NCI-H446 treated with DMSO at 0.1 percent for 48 hours (cell line): ENCODE data around the gene ABHD1.
"Not testable (repeated sequence)": the region's sequence is repeated elsewhere in the genome, so short reads cannot be mapped to it uniquely, and the experiment has no call there.

Experiments used
- DNase-seq: peaks from one replicate; lab custom pipeline; 2025; lab: John Stamatoyannopoulos, UW

Gene ABHD1

DNA sequence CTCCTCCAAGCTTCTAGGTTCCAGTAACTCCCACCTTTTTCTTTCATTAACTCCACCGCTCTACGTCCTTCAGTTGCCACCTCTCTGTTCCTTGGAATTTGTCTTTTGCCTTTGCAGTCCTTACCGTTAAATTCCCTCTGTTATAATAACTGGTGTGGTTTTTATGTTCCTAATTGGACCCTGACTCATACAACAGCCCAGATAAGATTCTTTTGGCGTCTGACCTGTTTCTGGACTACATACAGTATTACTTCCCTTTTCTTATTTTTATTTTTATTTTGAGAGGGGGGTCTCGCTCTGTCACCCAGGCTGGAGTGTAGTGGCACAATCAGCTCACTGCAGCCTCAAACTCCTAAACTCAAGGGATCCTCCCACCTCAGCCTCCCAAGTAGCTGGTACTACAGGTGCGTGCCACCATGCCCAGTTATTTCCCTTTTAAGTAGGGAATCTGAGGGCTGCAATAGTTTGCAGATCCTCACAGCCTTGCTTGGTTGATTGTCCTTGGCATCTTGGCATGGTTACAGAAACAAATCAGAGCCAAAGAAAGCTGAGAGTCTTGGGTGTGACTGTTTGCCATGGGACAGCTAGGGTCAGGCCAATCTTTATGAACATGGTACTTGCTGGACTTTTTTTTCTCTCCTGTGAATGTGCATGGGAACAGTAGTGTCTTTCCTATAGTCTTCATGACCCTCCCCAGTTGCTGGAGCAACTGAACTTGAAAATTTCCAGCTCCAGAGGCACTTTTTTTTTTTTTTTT is 47.1 kb downstream of the ABHD1 start:
- DNase-seq = no peak

- no peak for DNase-seq
Observed at GRCh38 chr2:27171351-27171848, 47.8 kb downstream of the ABHD1 start.

- DNase-seq = no peak
Observed at GRCh38 chr2:27174638-27175037, 51.0 kb downstream of the ABHD1 start.

DNA sequence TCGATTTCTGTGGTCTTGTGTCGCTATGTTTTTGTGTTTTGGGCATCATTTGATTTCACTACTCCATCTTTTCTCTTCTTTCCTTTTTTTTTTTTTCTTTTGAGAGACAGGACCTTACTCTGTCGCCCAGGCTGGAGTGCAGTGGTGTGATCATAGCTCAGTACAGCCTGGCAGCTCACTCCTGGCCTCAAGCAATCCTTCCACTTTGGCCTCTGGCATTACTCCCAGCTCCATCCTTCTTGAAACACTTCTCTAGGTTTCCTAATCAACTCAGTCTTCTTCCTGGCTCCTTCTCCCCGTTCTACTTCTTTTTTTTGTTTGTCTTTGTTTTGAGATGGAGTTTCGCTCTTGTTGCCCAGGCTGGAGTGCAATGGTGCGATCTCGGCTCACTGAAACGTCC is 51.7 kb downstream of the ABHD1 start:
- DNase-seq = no peak

- DNase-seq = not testable (repeated sequence)
Observed at GRCh38 chr2:27175781-27176180, 52.2 kb downstream of the ABHD1 start.

DNA sequence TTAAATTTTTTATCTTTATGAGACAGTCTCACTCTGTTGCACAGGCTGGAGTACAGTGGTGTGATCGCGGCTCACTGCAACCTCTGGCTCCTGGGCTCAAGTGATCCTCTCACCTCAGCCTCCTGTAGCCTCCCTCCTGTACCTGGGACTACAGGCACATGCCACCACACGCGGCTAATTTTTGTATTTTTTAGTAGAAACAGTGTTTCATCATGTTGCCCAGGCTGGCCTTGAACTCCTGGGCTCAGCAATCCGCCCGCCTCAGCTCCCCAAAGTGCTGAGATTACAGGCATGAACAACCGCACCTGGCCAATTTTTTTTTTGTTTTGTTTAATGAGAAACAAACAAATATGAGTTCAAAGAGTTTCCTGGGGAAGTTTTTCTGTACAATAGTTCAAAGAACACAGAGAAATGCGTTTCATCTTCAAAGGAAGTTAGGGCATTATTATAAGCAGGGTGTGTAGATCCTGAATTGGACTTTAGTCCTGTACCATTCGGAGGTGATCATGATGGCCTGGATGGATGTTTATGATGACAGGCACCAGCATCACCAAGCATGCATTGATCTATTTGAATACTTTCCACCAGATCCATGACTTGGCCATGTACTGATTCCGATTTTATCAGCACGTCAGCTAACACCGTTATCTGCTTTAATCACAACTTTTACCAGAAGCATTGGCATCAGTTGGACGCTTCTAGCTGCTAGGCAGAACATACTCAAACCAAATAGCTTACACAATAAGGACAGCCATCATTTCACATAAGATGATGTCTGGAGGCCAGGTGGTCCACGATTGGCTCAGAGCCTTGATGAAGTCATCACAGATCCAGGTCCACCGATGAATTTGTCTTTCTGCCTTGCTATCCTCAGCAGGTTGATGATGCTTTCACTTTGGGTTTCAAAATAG is 54.1 kb downstream of the ABHD1 start:
- no peak for DNase-seq

DNA sequence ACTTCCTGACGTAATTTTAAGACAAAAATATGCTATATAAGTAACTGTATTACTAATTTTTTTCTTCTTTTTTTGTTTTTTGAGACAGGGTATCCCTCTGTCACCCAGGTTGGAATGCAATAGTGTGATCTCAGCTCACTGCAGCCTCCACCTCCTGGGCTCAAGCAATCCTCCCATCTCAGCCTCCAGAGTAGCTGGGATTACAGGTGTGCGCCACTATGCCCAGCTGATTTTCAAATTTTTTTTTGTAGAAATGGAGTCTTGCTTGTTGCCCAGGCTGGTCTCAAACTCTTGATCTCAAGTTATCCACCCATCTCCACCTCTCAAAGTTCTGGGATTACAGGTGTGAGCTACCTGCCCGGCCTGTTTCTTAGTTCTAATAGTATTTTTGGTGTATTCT is 54.9 kb downstream of the ABHD1 start:
- DNase-seq = no peak

- no peak for DNase-seq
Observed at GRCh38 chr2:27179344-27180000, 55.9 kb downstream of the ABHD1 start.
